BJ (cell line): Measurements from ENCODE around the gene TFB2M. TPM values are rescaled to one million over a fixed set of nuclear protein-coding genes. Genes with fewer than 3 reads are reported as not detected.

Experiments
- CTCF ChIA-PET: fragments of 350-600 bp; formaldehyde crosslinking; extraction: SDS; loops from one replicate; lab custom pipeline; 2021; ENCODE audit warnings: antibody characterized with exemption, inconsistent platforms; lab: Yijun Ruan, JAX
- POLR2A ChIA-PET: fragments of 300-600 bp; sonication (Branson Sonifier 250); formaldehyde crosslinking; extraction: SDS; loops from one replicate; lab custom pipeline; 2021; ENCODE audit warnings: antibody characterized with exemption; lab: Charles Lee
- DNase-seq: peaks from one replicate; pipeline ENCODE4 v3.0.0-alpha.2; 2011; ENCODE audit warnings: low read depth
- H3K27me3 ChIP-seq: 2 replicates; pipeline ENCODE4 v1.6.0; 2011; ENCODE audit warnings: low read length; ENCODE audit not compliant: control insufficient read depth, insufficient read depth
- H3K36me3 ChIP-seq: 2 replicates; pipeline ENCODE4 v1.5.1; 2011; ENCODE audit warnings: low read length; ENCODE audit not compliant: control insufficient read depth, insufficient read depth
- H3K4me3 ChIP-seq: 2 replicates; pipeline ENCODE4 v1.5.1; 2011; ENCODE audit warnings: low read depth, mild to moderate bottlenecking, control low read depth, low read length
- CTCF ChIP-seq: IDR thresholded peaks from 2 replicates; pipeline ENCODE4 v1.5.1; 2011; ENCODE audit warnings: low read depth, mild to moderate bottlenecking, control low read depth, inconsistent platforms, low read length, moderate library complexity; ENCODE audit not compliant: insufficient read depth
- polyA plus RNA-seq: library from polyadenylated mRNA; depleted of rRNA; stranded (reverse); fragments of >200 nt; gene quantifications from 2 replicates; pipeline ENCODE4 v1.2.3, GENCODE V29; 2011

TFB2M gene
- polyA plus RNA-seq, 1 experiment: 10.9 TPM

- ChIA-PET POLR2A (no interaction called here), CTCF (no interaction called here)
- peaks cover 12% of the 10 kb centered on the region for H3K36me3 ChIP-seq
- H3K27me3 ChIP-seq: no peaks in the 10 kb centered on the region
- no peak for DNase-seq
- H3K4me3 ChIP-seq: no peak overlapping the region
- no peak for TF ChIP-seq CTCF
Measured at GRCh38 chr1:246558041-246558440, 8.0 kb downstream of the TFB2M start.

GRCh38 chr1:246554201-246554600, 11.9 kb downstream of the TFB2M start:
- no peak for DNase-seq
- TF ChIP-seq CTCF: no peak
- ChIA-PET POLR2A (no interaction called here), CTCF (interaction anchor here (0.6 kb wide), 1 partner anchor 1835 kb away, joined by 4 read pairs; no protein-coding TSS in a partner anchor)
- no peak overlapping the region for H3K4me3 ChIP-seq
- H3K36me3 ChIP-seq: peaks cover 13% of the 10 kb centered on the region
- no peaks in the 10 kb centered on the region for H3K27me3 ChIP-seq

GRCh38 chr1:246552110-246552509, 14.0 kb downstream of the TFB2M start:
- Histone ChIP-seq H3K27me3 (no peaks in the 10 kb centered on the region), H3K36me3 (peaks cover 10% of the 10 kb centered on the region), H3K4me3 (no peak overlapping the region)
- TF ChIP-seq CTCF: no peak
- ChIA-PET POLR2A (no interaction called here), CTCF (no interaction called here)
- no peak for DNase-seq

GRCh38 chr1:246550402-246550801, 15.7 kb downstream of the TFB2M start:
- H3K4me3 ChIP-seq: no peak overlapping the region
- H3K36me3 ChIP-seq: peaks cover 12% of the 10 kb centered on the region
- no peaks in the 10 kb centered on the region for H3K27me3 ChIP-seq
- TF ChIP-seq CTCF: no peak
- ChIA-PET CTCF (no interaction called here), POLR2A (interaction anchor here (0.6 kb wide), 1 partner anchor 94 kb away, joined by 16 read pairs; no protein-coding TSS in a partner anchor)
- no peak for DNase-seq

- no peak for TF ChIP-seq CTCF
- CTCF ChIA-PET: no interaction called here
Measured at GRCh38 chr1:246549665-246550064, 16.4 kb downstream of the TFB2M start.

More at GRCh38 chr1:246549665-246550064, 16.4 kb downstream of the TFB2M start:
- POLR2A ChIA-PET: no interaction called here
- no peak for DNase-seq
- Histone ChIP-seq H3K4me3 (no peak overlapping the region), H3K27me3 (no peaks in the 10 kb centered on the region), H3K36me3 (peaks cover 11% of the 10 kb centered on the region)
